GM19239 (cell line): Measurements from ENCODE around the gene FSTL5.
"Not testable (repeated sequence)": the region's sequence is repeated elsewhere in the genome, so short reads cannot be mapped to it uniquely, and the experiment has no call there.

ENCODE experiments used
- DNase-seq: peaks from one replicate; pipeline ENCODE4 v3.0.0; 2011; ENCODE audit warnings: low spot score; ENCODE audit not compliant: insufficient read length
- FAIRE-seq: peaks from 2 replicates; lab custom pipeline; 2011; peaks lifted over from hg19 to GRCh38; lab: Jason Lieb, UNC

FSTL5 gene

GRCh38 chr4:162104459-162105124, 59.2 kb downstream of the FSTL5 start:
- DNase-seq = no peak
- no peak for FAIRE-seq

DNA sequence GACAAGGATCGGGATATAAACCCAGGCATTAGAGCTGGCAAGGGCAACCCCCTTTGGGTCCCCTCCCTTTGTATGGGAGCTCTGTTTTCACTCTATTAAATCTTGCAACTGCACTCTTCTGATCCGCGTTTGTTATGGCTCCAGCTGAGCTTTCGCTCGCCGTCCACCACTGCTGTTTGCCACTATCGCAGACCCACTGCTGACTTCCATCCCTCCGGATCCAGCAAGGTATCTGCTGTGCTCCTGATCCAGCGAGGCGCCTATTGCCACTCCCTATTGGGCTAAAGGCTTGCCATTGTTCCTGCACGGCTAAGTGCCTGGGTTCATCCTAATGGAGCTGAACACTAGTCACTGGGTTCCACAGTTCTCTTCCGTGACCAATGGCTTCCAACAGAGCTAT, 59.9 kb downstream of the FSTL5 start:
- FAIRE-seq, DNase-seq: not testable (repeated sequence)

DNA sequence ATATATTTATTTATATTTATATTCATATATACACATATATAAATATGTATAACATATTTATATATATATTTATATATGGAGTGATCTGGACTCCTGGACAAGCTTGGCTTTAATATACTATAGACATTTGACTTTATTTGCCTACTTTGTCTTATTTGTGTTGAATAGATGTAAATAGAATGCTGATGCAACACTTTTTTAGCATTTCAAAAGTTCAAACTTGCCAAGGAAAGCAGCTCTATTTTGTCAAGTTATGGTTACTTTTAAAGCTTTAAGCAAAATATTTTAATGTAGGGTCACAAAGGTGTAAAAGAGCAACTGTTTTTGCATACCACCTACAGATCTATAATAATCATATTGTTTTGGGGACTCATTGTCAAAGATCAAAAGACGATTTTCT, 61.1 kb downstream of the FSTL5 start:
- DNase-seq (no peak), FAIRE-seq (no peak)

GRCh38 chr4:162101337-162101736, 62.5 kb downstream of the FSTL5 start:
- DNase-seq (no peak), FAIRE-seq (no peak)

- DNase-seq (no peak), FAIRE-seq (no peak)
These were observed 88.1 kb downstream of the FSTL5 start for GRCh38 chr4:162075726-162076125.

DNA sequence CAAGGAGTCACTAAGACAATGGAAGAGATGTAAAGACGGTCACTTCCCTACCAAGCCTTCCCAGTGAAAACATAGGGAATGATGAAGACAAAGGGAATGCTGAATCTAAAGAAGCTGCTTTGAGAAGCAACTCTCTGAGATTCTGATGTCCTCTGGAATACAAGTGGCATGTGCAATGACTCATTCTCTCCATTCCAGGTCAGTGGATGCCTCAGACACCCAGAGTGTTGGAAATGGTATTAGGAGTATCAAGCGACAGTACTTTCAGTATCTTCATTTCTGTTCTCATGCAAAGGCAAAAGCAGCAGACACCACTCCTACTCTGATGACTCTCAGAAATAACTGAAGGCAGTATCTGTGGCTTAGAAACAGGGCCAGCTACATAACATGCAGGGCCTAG, 102.6 kb downstream of the FSTL5 start:
- DNase-seq (no peak), FAIRE-seq (no peak)

DNA sequence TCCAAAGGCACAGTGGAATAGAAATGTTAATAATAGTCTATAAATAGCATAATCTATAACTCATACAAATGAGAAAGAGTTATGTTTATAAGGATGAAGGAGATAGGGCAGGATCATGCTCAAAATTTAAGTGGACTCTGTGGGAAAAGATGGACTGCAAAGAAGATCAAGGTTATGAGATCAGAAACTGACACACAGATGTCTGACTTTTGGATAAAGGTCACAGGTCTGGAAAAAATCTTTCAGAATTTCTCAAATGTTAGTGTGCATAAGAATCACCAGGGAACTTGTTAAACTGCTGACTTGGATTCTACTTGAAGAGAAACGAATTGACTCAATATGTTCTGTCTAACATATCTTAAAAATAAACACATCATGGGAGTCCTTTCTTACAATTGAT, 104.1 kb downstream of the FSTL5 start:
- no peak for FAIRE-seq
- DNase-seq = no peak

- no peak for DNase-seq
- no peak for FAIRE-seq
These were observed 106.8 kb downstream of the FSTL5 start for GRCh38 chr4:162056990-162057389.

DNA sequence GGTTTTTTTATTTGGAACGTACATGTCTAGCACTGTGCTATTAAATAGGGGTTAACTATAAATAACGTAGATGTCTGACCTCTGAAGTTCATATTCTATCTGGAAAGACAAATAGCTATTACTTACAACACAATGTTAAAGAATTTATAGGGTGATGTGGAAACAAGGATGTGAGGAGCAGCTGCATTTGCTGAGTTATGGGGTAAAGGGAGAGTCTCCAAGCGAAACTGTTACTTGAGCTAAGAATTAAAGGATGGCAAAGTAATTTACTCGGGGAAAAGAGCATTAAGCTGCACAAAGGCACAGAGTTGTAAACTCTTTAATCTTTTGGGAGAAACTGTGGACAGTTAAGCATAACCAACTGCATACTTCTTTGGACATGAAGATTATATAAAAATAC, 117.7 kb downstream of the FSTL5 start:
- DNase-seq (no peak), FAIRE-seq (no peak)

DNA sequence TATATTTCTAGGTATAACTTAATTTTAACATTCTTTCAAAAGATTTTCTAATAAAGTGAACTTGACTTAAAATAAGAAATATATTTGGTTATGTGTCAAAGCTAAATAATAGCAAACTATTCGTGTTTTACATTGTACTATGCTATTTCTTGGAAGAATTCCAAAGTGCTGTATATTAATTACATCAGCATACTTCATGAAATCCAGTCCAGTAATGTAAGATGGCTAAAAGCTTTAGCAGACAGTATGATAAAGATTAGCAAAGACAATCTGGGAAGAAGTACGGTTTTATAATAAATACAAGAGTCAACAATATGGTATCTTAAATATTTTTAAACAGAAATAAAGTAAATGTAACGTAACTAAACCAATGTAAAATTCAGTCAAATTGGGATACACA, 125.7 kb downstream of the FSTL5 start:
- DNase-seq (no peak), FAIRE-seq (no peak)

DNA sequence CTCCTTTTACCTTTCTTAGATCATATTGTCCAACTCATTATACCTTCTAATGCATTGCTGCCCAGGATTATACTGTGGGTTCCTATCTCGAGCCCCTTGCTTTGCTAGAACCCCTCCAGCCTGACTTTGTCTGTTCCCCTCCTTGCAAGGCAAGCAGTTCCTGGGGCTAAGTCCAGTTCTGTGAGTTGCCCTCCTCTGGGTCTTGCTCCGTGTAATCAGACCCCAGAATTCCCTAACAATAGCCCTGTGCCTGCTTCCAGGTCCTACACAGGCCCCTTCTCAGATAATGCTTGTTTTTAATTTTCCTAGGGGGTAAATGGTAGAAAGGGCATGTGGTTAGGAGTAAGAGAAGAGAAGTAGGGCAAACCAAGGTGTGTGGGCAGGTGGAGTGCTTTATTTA, 145.9 kb downstream of the FSTL5 start:
- FAIRE-seq = no peak
- DNase-seq = no peak

GRCh38 chr4:162016991-162017390, 146.8 kb downstream of the FSTL5 start:
- FAIRE-seq = no peak
- no peak for DNase-seq

DNA sequence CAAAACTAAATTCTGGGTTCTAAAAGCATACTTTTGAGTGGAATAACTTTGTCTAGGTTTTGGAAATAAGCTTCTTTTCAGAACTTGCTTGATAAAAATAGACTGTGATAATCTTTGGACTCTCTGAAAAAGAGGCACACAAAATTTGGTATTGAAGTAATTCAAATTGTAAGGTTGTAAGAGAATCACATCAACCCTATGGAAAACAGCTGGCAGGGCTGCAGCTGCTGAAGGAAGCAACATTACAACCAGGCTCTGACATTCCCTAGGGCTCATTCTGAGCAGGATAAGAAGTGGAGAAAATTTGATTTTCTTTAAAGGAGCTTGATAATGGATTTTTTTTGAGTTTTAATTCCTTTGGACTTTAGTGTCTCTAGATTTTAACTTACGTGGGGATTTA, 147.6 kb downstream of the FSTL5 start:
- no peak for FAIRE-seq

GRCh38 chr4:162015090-162015489, 148.7 kb downstream of the FSTL5 start:
- no peak for FAIRE-seq
- DNase-seq = no peak

More for the DNA sequence above, 147.6 kb downstream of the FSTL5 start:
- DNase-seq = no peak

GRCh38 chr4:162011089-162011488, 152.7 kb downstream of the FSTL5 start:
- FAIRE-seq = no peak
- no peak for DNase-seq

DNA sequence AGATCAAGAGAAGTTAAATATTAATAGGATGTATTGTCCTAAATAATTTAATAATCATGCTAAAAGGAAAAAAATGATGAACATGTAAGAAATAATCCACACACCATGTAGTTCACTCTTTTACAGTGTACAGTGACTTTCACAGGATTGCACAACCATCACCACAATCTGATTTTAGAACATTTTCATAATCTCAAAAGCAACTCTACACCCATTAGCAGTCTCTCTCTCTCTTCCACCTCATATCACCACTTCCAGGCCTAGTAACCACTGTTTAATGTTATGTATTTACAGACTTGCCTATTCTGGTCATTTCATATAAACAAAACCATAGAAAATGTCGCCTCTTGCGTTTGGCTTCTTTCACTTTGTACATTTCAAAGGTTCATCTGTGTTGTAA, 153.4 kb downstream of the FSTL5 start:
- no peak for DNase-seq
- FAIRE-seq = no peak

DNA sequence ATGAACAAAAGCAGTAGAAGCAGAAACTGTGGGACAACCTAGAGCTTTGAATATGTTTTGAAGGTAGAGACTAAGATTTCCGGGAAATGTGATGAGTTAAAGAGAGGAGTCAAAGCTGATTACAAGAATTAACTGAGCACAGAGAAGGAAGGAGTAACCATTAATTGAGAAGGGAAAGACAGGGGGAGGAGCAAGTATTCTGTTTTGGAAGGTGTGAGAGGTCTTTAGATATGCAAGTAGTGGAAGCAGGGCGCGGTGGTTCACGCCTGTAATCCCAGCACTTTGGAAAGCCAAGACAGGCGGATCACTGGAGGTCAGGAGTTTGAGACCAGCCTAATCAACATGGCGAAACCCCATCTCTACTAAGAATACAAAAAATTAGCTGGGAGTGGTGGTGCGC, 171.5 kb downstream of the FSTL5 start:
- FAIRE-seq (no peak), DNase-seq (no peak)

GRCh38 chr4:161991811-161992210, 172.0 kb downstream of the FSTL5 start:
- DNase-seq = no peak
- no peak for FAIRE-seq

DNA sequence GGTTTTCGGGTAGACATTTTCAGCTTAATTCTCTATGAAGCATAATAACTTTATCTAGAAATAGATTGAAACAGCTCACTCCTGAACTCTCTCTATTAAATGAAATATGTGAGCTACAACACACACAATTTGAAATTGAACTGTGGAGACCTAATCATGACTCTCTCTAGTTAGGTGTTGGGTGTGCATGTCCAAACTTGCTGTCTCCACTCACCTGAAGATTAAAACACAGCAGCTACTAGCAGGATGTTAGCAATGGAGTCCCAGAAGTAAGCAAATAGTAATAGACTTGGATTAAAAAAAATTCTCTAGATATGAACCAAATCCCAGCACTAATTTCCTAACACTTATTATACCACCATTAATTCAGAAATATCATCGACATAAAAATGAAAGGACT, 173.1 kb downstream of the FSTL5 start:
- FAIRE-seq = no peak

DNA sequence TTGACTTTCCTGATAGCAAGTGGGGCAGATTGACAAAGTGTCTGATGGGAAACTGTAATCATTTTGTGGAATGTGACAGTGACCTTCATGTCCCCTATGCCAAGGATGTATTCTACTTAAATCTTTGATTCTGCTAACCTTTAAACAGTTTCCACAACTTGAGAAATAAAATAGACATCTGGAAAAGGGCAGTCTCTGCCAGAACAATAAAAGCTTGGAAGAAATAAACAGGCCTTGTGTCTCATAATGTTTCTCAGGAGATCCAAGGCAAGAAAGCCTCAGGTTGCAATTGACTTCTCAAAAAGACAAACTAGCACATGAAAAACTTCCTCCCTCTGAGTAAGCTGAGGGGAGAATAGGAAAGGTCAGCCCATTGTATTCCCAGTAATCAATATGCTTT, 174.9 kb downstream of the FSTL5 start:
- FAIRE-seq = no peak
- no peak for DNase-seq

More for the DNA sequence above, 173.1 kb downstream of the FSTL5 start:
- no peak for DNase-seq

- FAIRE-seq = no peak
These were observed 176.2 kb downstream of the FSTL5 start for GRCh38 chr4:161987611-161988010.

DNA sequence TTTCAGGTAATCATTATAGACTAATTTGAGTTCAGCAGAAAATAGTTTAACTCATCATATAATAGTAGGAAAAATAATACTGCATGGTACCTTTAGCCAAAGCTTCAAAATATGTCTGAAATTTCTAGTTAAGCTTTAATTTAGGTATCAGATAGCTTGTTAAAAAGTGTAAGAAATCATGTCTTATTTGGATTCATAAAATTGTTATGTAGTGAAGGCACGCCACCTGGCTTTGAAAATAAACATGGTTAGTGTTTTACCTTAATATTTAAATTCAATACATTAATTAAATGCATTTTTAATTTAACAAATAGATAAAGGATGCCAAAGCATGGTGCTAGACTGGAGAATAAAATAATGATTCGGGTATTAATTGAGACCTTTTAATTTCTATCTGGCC, 211.4 kb downstream of the FSTL5 start:
- FAIRE-seq = no peak
- no peak for DNase-seq

More at GRCh38 chr4:161987611-161988010, 176.2 kb downstream of the FSTL5 start:
- DNase-seq = no peak
